Fibroblast of skin of back (primary cell): ENCODE results near the gene RAB1A.

ENCODE experiments used
- DNase-seq: peaks from one replicate; pipeline ENCODE4 v3.0.0-alpha.2; 2013

Gene RAB1A

GRCh38 chr2:65085148-65085547 lies 44.8 kb downstream of the RAB1A start:
- no peak for DNase-seq

DNA sequence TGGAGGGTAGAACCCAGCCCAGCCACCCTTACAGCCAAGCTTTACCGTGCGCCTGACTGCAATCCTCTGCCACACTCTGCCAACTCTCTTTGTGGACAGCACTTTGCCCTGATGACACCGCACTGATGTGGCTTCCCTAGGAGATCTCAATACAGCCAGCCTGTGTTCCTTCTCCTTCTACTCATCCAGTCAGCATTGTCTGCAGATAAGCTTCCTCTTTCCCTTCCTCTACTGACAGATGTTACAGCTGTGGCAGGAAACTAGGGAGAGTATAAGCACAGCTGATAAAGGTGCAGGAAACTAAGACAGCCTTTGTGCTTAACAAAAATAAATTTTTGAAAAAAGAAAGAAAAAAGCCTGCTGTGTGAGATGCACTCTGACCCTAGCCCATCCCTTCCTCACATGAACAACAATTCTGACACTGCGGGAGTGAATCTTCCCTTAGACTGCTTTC lies 48.6 kb downstream of the RAB1A start:
- DNase-seq: no peak

GRCh38 chr2:65079017-65079416 lies 50.9 kb downstream of the RAB1A start:
- DNase-seq: no peak

- DNase-seq: no peak
These were observed 52.0 kb downstream of the RAB1A start for GRCh38 chr2:65077898-65078297.

GRCh38 chr2:65076345-65076710 lies 53.6 kb downstream of the RAB1A start:
- DNase-seq: peak; percentile 77

DNA sequence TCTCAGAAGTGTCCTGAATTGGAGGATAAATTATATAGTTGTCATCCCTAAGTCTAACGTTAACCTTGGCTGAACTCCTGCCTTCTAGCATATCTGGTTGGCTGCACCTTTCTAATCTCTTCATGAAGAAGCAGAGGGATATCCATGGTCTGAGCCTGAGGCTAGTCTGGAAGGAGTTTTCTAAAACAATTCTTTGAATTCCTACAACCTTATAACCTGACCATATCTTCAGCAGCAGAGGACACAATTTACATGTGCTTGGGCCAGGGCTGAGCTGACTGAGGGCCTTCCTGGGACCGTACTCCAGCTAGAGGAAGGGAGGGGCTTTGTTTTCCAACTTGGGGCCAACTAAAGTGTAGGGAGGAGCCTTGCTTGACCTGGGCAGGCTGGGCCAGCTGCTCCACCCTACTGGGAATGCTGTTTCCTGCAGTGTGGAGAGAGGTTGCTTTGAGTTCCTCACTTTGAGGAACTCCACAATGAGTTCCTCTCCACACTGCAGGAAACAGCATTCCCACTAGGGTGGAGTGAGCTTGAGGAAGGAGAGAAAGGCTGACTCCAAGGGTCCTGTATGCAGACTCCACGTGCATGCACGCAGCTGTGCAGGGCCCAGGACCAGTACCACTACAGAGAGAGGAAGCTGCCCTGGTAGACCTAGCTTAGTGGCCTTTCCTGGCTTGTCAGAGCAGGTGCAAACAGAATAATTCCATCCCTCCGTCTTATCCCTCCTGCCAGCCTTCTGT lies 54.1 kb downstream of the RAB1A start:
- DNase-seq: no peak

- no peak for DNase-seq
These were observed 54.7 kb downstream of the RAB1A start for GRCh38 chr2:65075176-65075575.

DNA sequence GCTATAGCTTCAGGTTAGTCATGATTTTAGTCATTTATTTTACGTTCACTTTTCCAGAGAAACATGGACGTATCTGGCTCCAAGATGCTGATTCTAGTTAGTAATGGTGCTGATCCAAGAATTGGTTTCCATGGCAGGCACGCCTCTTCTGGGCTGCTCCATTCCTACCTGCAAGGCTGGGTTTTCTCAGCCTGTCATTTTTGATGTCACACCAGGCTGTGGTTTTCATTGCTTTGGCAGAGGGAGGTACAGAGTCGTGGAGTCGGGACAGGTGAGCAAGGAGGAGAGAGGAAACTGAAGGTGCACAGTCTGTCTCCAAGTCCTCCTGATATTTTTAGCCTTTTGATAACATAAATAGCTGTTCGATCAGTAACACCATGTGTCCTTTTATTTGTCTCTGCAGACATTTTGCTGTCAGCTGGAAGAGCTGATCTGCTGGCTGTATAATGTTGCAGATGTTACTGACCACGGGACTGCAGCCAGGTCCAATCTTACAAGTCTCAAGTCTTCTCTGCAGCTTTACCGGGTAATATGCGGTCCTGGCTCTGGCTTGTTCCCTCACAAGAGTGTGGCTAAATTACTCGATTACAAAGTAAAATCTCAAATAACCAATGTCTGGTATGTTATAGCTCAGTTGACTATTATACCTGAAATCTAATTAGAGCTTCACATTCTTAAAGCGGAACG lies 55.9 kb downstream of the RAB1A start:
- DNase-seq: no peak

DNA sequence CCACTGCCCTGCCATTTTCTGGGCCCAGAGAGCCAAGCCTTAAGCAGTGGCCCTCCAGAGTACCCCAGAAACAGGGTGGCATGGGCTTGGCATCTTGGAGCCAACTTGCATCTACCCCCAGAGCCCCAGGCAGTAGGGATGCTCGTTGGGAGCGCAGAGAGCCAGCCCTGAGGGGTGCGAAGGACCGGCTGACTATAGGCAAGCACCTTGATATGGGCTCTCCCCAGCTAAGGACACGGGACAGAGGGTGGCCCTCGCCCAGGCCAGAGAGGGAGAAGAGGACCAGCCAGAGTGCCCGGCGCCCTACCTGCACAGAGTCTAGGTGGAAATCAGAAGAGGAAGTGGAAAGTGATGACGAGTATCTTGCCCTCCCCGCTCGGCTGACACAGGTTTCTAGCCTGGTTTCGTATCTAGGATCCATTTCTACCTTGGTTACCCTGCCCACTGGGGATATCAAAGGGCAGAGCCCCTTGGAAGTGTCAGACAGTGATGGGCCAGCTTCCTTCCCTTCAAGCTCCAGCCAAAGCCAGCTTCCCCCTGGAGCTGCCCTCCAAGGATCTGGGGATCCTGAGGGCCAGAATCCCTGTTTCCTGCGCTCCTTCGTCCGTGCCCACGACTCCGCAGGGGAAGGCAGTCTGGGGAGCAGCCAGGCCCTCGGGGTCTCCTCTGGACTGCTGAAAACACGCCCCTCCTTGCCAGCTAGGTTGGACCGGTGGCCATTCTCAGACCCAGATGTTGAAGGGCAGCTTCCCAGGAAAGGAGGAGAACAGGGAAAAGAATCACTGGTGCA lies 57.5 kb downstream of the RAB1A start:
- DNase-seq: no peak

DNA sequence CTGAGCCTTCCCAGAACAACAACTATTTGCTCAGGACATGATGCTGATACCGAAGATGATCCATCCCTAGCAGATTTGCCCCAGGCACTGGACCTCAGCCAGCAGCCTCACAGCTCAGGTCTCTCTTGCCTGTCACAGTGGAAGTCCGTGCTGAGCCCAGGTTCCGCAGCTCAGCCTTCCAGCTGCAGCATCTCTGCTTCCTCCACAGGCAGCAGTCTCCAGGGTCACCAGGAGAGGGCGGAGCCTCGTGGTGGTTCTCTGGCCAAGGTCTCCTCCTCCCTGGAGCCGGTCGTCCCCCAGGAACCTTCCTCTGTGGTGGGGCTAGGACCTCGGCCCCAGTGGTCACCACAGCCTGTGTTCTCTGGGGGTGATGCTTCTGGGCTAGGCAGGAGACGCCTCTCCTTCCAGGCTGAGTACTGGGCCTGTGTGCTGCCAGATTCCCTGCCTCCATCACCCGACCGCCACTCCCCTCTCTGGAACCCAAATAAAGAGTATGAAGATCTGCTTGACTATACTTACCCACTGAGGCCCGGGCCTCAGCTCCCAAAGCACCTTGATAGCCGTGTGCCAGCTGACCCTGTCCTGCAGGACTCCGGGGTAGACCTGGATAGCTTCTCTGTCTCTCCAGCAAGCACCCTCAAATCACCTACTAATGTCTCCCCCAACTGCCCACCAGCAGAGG lies 58.3 kb downstream of the RAB1A start:
- DNase-seq: no peak

DNA sequence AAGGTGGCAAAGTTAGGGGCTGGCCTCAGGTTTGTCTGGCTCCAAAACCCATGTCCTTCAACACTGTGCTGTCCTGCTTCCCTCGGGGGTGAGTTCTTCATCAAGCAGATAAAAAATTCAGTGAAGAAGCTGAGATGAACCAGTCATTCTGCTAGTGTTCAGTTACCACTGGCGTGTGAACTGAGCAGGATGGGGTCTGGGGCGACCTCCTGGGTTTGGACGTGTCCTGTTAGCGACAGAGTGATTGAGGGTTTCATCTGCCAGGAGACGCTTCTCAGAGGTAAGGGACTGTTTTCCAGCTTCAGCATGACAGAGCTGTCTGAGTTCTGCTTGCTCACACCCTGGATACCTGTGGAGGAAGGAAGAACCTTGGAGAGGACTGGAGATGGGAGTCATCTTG lies 59.0 kb downstream of the RAB1A start:
- no peak for DNase-seq

GRCh38 chr2:65070172-65070830 lies 59.6 kb downstream of the RAB1A start:
- peak; percentile 59 for DNase-seq

- DNase-seq: no peak
These were observed 60.5 kb downstream of the RAB1A start for GRCh38 chr2:65069439-65069824.

- no peak for DNase-seq
These were observed 61.9 kb downstream of the RAB1A start for GRCh38 chr2:65067806-65068553.

- DNase-seq: peak; percentile 86
These were observed 65.0 kb downstream of the RAB1A start for GRCh38 chr2:65064728-65065552.

GRCh38 chr2:65062843-65063825 lies 66.8 kb downstream of the RAB1A start:
- DNase-seq: no peak

DNA sequence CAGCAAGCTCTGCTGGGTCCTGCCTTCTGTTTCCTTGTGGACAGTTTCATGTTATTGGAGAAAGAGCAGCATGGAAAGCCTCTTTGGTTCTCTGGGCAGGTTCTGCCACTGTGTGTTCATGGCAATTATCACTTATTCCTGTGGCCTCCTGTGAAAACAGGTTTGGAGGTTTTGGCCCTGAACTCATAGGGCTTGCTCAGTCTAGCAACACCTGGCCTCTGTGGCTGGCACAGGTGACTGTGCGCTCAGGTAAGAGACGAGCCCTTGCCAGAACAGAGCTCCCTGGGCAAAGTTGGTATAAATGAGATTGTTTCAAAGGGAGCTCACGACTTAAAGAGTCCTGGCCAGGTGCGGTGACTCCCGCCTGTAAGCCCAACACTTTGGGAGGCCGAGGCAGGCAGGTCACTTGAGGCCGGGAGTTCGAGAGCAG lies 68.0 kb downstream of the RAB1A start:
- DNase-seq: no peak

GRCh38 chr2:65061146-65061909 lies 68.6 kb downstream of the RAB1A start:
- no peak for DNase-seq

DNA sequence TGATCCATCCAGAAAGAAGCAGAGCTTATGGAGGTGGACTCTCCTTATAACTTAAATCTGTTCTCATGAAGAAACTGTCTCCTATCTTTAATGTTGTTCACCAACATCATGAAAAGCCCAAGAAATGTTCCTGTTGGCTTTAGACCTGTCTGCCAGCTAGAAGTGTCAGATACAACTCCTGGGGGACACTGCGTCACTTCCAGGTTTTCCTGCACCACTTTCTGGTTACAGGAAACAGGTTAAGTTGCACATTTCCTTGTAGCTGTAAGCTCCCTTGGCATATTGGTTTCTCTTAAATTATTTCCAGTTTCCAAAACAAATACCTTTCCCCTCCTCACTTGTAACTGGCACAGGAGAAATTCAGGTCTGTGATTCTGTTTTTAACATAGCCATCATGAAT lies 70.8 kb downstream of the RAB1A start:
- DNase-seq: no peak
